ENCODE measurements around the gene SEMA3G.

- TF ChIP-seq POLR2A (IDR thresholded peaks at IDR 0.05; ENCODE audit: low read length) (no peak), MAZ (IDR thresholded peaks at IDR 0.05; ENCODE audit: borderline replicate concordance, low read depth, low read length) (no peak), PBX3 (IDR thresholded peaks at IDR 0.05) (no peak), RFX5 (IDR thresholded peaks at IDR 0.05) (no peak), RAD21 (conservative IDR thresholded peaks at IDR 0.05 in 1 of 2, IDR thresholded peaks at IDR 0.05 in 1 of 2) (no peak), RCOR1 (IDR thresholded peaks at IDR 0.05; ENCODE audit: low read depth, low read length) (no peak), HDAC2 (IDR thresholded peaks at IDR 0.05) (no peak)
- TF ChIP-seq, protein P1, sequence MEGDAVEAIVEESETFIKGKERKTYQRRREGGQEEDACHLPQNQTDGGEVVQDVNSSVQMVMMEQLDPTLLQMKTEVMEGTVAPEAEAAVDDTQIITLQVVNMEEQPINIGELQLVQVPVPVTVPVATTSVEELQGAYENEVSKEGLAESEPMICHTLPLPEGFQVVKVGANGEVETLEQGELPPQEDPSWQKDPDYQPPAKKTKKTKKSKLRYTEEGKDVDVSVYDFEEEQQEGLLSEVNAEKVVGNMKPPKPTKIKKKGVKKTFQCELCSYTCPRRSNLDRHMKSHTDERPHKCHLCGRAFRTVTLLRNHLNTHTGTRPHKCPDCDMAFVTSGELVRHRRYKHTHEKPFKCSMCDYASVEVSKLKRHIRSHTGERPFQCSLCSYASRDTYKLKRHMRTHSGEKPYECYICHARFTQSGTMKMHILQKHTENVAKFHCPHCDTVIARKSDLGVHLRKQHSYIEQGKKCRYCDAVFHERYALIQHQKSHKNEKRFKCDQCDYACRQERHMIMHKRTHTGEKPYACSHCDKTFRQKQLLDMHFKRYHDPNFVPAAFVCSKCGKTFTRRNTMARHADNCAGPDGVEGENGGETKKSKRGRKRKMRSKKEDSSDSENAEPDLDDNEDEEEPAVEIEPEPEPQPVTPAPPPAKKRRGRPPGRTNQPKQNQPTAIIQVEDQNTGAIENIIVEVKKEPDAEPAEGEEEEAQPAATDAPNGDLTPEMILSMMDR (IDR thresholded peaks at IDR 0.05), result no peak
- TF ChIP-seq, protein P2, sequence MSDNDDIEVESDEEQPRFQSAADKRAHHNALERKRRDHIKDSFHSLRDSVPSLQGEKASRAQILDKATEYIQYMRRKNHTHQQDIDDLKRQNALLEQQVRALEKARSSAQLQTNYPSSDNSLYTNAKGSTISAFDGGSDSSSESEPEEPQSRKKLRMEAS (IDR thresholded peaks at IDR 0.05), result no peak
- TF ChIP-seq, protein P3, sequence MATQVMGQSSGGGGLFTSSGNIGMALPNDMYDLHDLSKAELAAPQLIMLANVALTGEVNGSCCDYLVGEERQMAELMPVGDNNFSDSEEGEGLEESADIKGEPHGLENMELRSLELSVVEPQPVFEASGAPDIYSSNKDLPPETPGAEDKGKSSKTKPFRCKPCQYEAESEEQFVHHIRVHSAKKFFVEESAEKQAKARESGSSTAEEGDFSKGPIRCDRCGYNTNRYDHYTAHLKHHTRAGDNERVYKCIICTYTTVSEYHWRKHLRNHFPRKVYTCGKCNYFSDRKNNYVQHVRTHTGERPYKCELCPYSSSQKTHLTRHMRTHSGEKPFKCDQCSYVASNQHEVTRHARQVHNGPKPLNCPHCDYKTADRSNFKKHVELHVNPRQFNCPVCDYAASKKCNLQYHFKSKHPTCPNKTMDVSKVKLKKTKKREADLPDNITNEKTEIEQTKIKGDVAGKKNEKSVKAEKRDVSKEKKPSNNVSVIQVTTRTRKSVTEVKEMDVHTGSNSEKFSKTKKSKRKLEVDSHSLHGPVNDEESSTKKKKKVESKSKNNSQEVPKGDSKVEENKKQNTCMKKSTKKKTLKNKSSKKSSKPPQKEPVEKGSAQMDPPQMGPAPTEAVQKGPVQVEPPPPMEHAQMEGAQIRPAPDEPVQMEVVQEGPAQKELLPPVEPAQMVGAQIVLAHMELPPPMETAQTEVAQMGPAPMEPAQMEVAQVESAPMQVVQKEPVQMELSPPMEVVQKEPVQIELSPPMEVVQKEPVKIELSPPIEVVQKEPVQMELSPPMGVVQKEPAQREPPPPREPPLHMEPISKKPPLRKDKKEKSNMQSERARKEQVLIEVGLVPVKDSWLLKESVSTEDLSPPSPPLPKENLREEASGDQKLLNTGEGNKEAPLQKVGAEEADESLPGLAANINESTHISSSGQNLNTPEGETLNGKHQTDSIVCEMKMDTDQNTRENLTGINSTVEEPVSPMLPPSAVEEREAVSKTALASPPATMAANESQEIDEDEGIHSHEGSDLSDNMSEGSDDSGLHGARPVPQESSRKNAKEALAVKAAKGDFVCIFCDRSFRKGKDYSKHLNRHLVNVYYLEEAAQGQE (IDR thresholded peaks at IDR 0.05), result no peak
Observed at GRCh38 chr3:52442409-52443267, 2.3 kb downstream of the SEMA3G start.
